ENCODE data around the gene RPH3AL. TPM values are rescaled to one million over a fixed set of nuclear protein-coding genes. Genes with fewer than 3 reads are reported as not detected.

RPH3AL gene
- total and polyA plus RNA-seq, 2 of the 8 experiments (the other 6 are each of a cell fraction or from before 2014, with no cell fraction given) = 5.6 to 5.8 TPM

DNA sequence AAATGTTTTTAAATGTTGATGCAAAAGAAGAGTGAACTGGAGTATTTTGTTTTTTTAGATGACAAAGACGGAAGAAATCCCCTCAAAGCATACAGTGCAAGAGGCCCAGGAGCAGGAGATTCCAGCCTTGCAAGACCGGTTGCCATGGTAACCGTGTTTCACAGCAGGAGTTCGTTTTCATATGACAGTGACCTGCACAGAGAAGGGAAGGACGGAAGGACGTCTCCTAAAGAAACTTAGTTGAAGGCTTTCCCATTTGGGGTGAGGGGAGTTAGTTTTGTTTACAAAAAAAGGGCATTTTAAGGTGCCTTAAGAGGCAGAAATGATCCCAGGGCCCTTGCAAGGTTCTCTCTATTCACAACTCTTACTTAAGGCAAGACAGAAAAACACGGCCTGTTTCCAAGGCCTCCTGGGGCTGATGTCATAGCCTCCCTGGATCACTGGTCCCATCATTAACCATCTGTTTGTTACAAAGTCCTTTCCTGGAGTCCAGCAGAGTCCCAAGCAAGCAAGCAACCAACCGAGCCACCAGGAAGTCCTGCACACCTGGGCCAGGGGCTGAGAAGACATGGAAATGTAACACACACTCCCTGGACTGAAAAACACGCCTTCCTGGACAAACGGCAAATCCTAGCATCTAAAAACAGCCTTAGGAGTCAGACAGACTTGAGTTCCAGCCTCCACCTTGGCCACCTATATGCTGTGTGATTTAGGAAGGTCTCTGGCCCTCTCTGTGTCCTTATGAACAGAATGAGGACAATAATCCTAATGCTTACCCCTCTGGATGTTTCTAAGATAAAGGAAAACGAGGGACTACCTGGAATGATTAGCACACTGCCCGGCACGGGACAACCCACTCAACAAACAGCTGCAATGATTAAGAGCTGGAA lies 30.3 kb upstream of the RPH3AL start:
- Histone ChIP-seq H4K5ac (ENCODE audit: insufficient read length, low read depth, low read length) (no peak overlapping the region), H4K20me1 (replicated peaks in 1 of 2; ENCODE audit: control insufficient read depth in 1 of 2, insufficient read depth in 2 of 2, low read length in 2 of 2) (no peaks in the 10 kb centered on the region), H3K56ac (replicated peaks; ENCODE audit: insufficient read length, low read depth, low read length) (no peak overlapping the region), H2AFZ (ENCODE audit: low read length) (no peak overlapping the region), H4K8ac (ENCODE audit: extremely low read depth, insufficient read depth, low read length) (no peak overlapping the region), H2BK12ac (ENCODE audit: low read depth, low read length) (0 out of 2 replicates have a peak overlapping the region, but pooled peaks have one; percentile 63), H3K27me3 (replicated peaks in 1 of 4; ENCODE audit: control insufficient read depth in 3 of 4, extremely low read depth in 1 of 4, insufficient read depth in 3 of 4, low read length in 3 of 4) (peaks cover 9 to 23% (median 21%) of the 10 kb centered on the region in 4 experiments), H3K4me3 (ENCODE audit: extremely low read depth in 1 of 4, insufficient read depth in 2 of 4, low read depth in 3 of 4, low read length in 4 of 4) (peak overlapping the region in 1 of 4 experiments; percentile 18; a peak in 2 of 8 replicates), H3K4me1 (replicated peaks in 1 of 4; ENCODE audit: control insufficient read depth in 3 of 4, insufficient read depth in 4 of 4, low read length in 3 of 4) (peaks cover 5 to 26% (median 18%) of the 10 kb centered on the region in 4 experiments; a peak in 6 of 7 replicates), H3K27ac (ENCODE audit: low read depth, low read length) (no peak overlapping the region), H2BK5ac (ENCODE audit: low read depth, low read length) (no peak overlapping the region), H3K14ac (ENCODE audit: insufficient read length) (no peak overlapping the region), H3K23ac (ENCODE audit: insufficient read length) (no peak overlapping the region), H4K91ac (replicated peaks; ENCODE audit: insufficient read length, low read length) (no peak overlapping the region), H2BK20ac (ENCODE audit: low read length) (no peak overlapping the region), H3K9ac (replicated peaks in 1 of 4; ENCODE audit: extremely low read depth in 1 of 4, low read depth in 3 of 4, low read length in 3 of 4) (no peak overlapping the region), H3K23me2 (ENCODE audit: low read depth, low read length) (peaks cover 7% of the 10 kb centered on the region; the same call in 1 of the 2 replicates), H3K18ac (ENCODE audit: extremely low read depth, low read length) (peak overlapping the region; percentile 7; the same call in 1 of the 2 replicates), H3K4ac (replicated peaks; ENCODE audit: insufficient read length, low read depth, low read length) (no peak overlapping the region), H3K36me3 (ENCODE audit: control insufficient read depth in 2 of 4, insufficient read depth in 4 of 4, low read length in 3 of 4) (no peaks in the 10 kb centered on the region), H3K79me2 (ENCODE audit: control insufficient read depth in 1 of 2, insufficient read depth in 2 of 2, low read length in 2 of 2) (no peaks in the 10 kb centered on the region), H2BK15ac (ENCODE audit: low read length) (0 out of 2 replicates have a peak overlapping the region, but pooled peaks have one; percentile 34), H2AK5ac (ENCODE audit: low read depth, low read length) (0 out of 2 replicates have a peak overlapping the region, but pooled peaks have one; percentile 92), H3K4me2 (ENCODE audit: insufficient read depth in 1 of 2, low read depth in 2 of 2, low read length in 2 of 2) (peak overlapping the region; percentile 35 to 39), H2BK120ac (replicated peaks; ENCODE audit: low read depth, low read length) (no peak overlapping the region), H3K79me1 (ENCODE audit: low read depth, low read length) (no peaks in the 10 kb centered on the region), H3K9me3 (ENCODE audit: insufficient read depth in 2 of 2, low read depth in 1 of 2, low read length in 1 of 2) (0 out of 4 replicates have a peak, but pooled peaks cover 0 to 1% of the 10 kb centered on the region in 2 experiments)
- FAIRE-seq (peak; percentile 78), DNase-seq (ENCODE audit: low read depth in 1 of 2, low spot score in 2 of 2) (peak in 1 of 2 experiments; percentile 81)
- ChIA-PET POLR2A (ENCODE audit: partially characterized antibody) (interaction anchor here (1.4 kb wide), 1 partner anchor 11 kb away, joined by 3 read pairs; no protein-coding TSS in a partner anchor), CTCF (ENCODE audit: partially characterized antibody) (interaction anchor here (0.6 to 2.0 kb wide), 3 partner anchors 9 to 73 kb away, joined by 3 to 10 read pairs (median 4); no protein-coding TSS in a partner anchor)
- 48% methylated on average over 13 of the region's 13 CpGs; no CpG with 5 or more reads in 1 of the 2 experiments for WGBS, 2 experiments (ENCODE audit: extremely low coverage in 1 of 2, insufficient coverage in 1 of 2, insufficient read length in 1 of 2, insufficient replicate concordance in 2 of 2, low coverage in 1 of 2, low lambda C conversion rate in 2 of 2, missing lambda C conversion rate in 1 of 2)
- TF ChIP-seq NANOG (IDR thresholded peaks at IDR 0.05; ENCODE audit: insufficient read depth, low read depth, low read length, poor library complexity, severe bottlenecking) (no peak), CHD2 (IDR thresholded peaks at IDR 0.05; ENCODE audit: low read length) (no peak), GABPA (IDR thresholded peaks at IDR 0.05; ENCODE audit: borderline replicate concordance, insufficient read depth, low read length) (no peak), RXRA (IDR thresholded peaks at IDR 0.05; ENCODE audit: insufficient read depth, low read depth, low read length) (no peak)

Data from H1 (cell line).